Fibroblast of lung (primary cell): ENCODE results near the gene LAMP5. TPM values are rescaled to one million over a fixed set of nuclear protein-coding genes. Genes with fewer than 3 reads are reported as not detected.

Experiments
- DNase-seq, 2 donors: peaks; one replicate each; pipeline versions ENCODE4 v3.0.0 to v3.0.0-alpha.2; 2010; ENCODE audit warnings: low read depth in 2 of 2
- H2AFZ ChIP-seq: 2 replicates; pipeline ENCODE4 v1.5.1; 2012; ENCODE audit warnings: low read length, control low read depth, inconsistent platforms
- H3K27ac ChIP-seq: 2 replicates; pipeline ENCODE4 v1.5.1; 2011; ENCODE audit warnings: low read length, control low read depth; ENCODE audit not compliant: insufficient read depth
- H3K27me3 ChIP-seq: 2 replicates; pipeline ENCODE4 v1.5.1; 2011; ENCODE audit warnings: mild to moderate bottlenecking, low read length; ENCODE audit not compliant: control insufficient read depth, insufficient read depth
- H3K36me3 ChIP-seq: 2 replicates; pipeline ENCODE4 v1.5.1; 2011; ENCODE audit warnings: low read length; ENCODE audit not compliant: control insufficient read depth, insufficient read depth
- H3K4me1 ChIP-seq: 2 replicates; pipeline ENCODE4 v1.5.1; 2011; ENCODE audit warnings: low read length; ENCODE audit not compliant: control insufficient read depth, insufficient read depth; ENCODE audit errors: extremely low read depth
- H3K4me2 ChIP-seq: 2 replicates; pipeline ENCODE4 v1.5.1; 2011; ENCODE audit warnings: low read length, control low read depth; ENCODE audit not compliant: insufficient read depth; ENCODE audit errors: extremely low read depth
- H3K4me3 ChIP-seq, 4 experiments: fragments of 200-600 bp in 1 of 4; sonication (generic) in 1 of 4; replicated peaks in 1 of 4; 2 replicates each; pipeline ENCODE4 v1.5.1; 2011 to 2016; ENCODE audit warnings: low read length in 4 of 4, low read depth in 3 of 4, mild to moderate bottlenecking in 3 of 4, control low read depth in 2 of 4, inconsistent platforms in 1 of 4, mixed read lengths in 1 of 4; ENCODE audit not compliant: insufficient read depth in 1 of 4; ENCODE audit errors: control extremely low read depth in 1 of 4
- H3K79me2 ChIP-seq: 2 replicates; pipeline ENCODE4 v1.5.1; 2012; ENCODE audit warnings: mild to moderate bottlenecking, low read length, inconsistent platforms; ENCODE audit not compliant: control insufficient read depth, insufficient read depth
- H3K9ac ChIP-seq: 2 replicates; pipeline ENCODE4 v1.5.1; 2011; ENCODE audit warnings: mild to moderate bottlenecking, low read length, control low read depth; ENCODE audit not compliant: insufficient read depth
- H3K9me3 ChIP-seq: 2 replicates; pipeline ENCODE4 v1.5.1; 2012; ENCODE audit warnings: low read depth, low read length; ENCODE audit not compliant: control insufficient read depth, insufficient read depth
- H4K20me1 ChIP-seq: 2 replicates; pipeline ENCODE4 v1.5.1; 2011; ENCODE audit warnings: low read length; ENCODE audit not compliant: control insufficient read depth, insufficient read depth; ENCODE audit errors: extremely low read depth
- EZH2 ChIP-seq: IDR thresholded peaks from 2 replicates; pipeline ENCODE4 v1.5.1; 2012; ENCODE audit warnings: low read length, control low read depth, mild to moderate bottlenecking; ENCODE audit errors: missing control alignments
- polyA plus RNA-seq, 2 donors: library from polyadenylated mRNA; depleted of rRNA in 1 of 2; stranded (reverse) in 1 of 2; unstranded in 1 of 2; fragments of >200 nt; gene quantifications; 2 replicates each; pipeline ENCODE4 v1.2.1, GENCODE V29; 2011 to 2012; ENCODE audit warnings: missing spikeins in 1 of 2
- total RNA-seq: library from RNA; depleted of rRNA; stranded (reverse); fragments of >200 nt; gene quantifications from 2 replicates; pipeline ENCODE4 v1.2.1, GENCODE V29; 2014
- TF ChIP-seq, protein P1 (sequence below), 2 donors: IDR thresholded peaks in 1 of 2; conservative IDR thresholded peaks in 1 of 2; 1 replicate in 1 of 2; 2 replicates in 1 of 2; pipeline ENCODE4 v1.5.1; 2011 to 2012; ENCODE audit warnings: low read length in 2 of 2, control low read depth in 1 of 2, inconsistent platforms in 1 of 2, low read depth in 1 of 2, mild to moderate bottlenecking in 1 of 2

The LAMP5 gene
- total and polyA plus RNA-seq, 2 donors (not counting 1 experiment from before 2014, with no cell fraction given) = 0.92 to 2.1 TPM

DNA sequence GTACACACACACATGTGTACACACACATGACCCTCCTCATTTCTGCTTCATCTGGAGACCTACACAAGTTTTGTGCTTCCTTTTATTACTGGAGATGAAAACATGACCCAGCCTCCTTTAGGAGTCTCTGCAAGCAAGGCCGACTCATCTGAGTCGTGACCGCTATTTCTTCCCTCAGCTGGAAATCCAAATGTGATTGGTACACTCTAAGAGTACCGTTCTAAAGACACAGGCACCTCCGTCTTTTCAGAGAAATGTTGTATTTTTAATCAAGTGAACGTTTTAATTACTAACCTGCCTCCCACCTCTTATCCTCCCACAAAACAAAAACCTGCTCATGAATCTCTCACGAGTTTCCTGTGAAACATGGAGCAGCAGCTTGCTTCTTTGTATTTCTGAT lies 63.0 kb downstream of the LAMP5 start:
- H3K27me3 ChIP-seq = peaks cover 7% of the 10 kb centered on the region
- H3K9ac ChIP-seq = no peak overlapping the region
- no peak overlapping the region for H3K4me2 ChIP-seq
- no peak overlapping the region for H3K4me3 ChIP-seq
- no peaks in the 10 kb centered on the region for H3K4me1 ChIP-seq
- H3K79me2 ChIP-seq = no peaks in the 10 kb centered on the region
- H3K9me3 ChIP-seq = no peaks in the 10 kb centered on the region
- no peaks in the 10 kb centered on the region for H4K20me1 ChIP-seq
- TF ChIP-seq, protein P1, sequence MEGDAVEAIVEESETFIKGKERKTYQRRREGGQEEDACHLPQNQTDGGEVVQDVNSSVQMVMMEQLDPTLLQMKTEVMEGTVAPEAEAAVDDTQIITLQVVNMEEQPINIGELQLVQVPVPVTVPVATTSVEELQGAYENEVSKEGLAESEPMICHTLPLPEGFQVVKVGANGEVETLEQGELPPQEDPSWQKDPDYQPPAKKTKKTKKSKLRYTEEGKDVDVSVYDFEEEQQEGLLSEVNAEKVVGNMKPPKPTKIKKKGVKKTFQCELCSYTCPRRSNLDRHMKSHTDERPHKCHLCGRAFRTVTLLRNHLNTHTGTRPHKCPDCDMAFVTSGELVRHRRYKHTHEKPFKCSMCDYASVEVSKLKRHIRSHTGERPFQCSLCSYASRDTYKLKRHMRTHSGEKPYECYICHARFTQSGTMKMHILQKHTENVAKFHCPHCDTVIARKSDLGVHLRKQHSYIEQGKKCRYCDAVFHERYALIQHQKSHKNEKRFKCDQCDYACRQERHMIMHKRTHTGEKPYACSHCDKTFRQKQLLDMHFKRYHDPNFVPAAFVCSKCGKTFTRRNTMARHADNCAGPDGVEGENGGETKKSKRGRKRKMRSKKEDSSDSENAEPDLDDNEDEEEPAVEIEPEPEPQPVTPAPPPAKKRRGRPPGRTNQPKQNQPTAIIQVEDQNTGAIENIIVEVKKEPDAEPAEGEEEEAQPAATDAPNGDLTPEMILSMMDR (conservative IDR thresholded peaks at IDR 0.05 in 1 of 2, IDR thresholded peaks at IDR 0.05 in 1 of 2; ENCODE audit: low read depth in 1 of 2, low read length in 2 of 2) = no peak
- no peak for TF ChIP-seq EZH2
- DNase-seq = no peak
- H3K36me3 ChIP-seq = no peaks in the 10 kb centered on the region
- no peak overlapping the region for H2AFZ ChIP-seq
- H3K27ac ChIP-seq = no peak overlapping the region

DNA sequence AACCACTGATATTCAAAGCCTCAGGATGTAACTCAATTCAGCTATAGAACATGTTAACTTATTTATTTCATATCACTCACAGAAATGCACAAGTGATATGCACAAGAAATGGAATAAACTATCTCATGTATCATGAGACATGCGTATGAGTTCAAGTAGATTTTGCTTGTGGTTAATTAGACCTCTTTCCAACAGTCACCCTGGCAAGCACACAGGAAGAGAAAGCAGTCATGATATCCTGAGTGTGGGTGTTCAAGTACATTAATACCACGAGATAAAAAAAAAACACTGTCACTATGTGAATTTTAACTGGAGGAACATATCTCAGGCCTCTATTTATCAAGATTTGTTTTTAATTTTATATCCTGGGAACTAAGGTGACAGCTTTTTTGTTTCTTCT lies 64.2 kb downstream of the LAMP5 start:
- TF ChIP-seq EZH2 = no peak
- TF ChIP-seq, protein P1 (conservative IDR thresholded peaks at IDR 0.05 in 1 of 2, IDR thresholded peaks at IDR 0.05 in 1 of 2; ENCODE audit: low read depth in 1 of 2, low read length in 2 of 2) = no peak
- no peaks in the 10 kb centered on the region for H3K79me2 ChIP-seq
- H3K27ac ChIP-seq = no peak overlapping the region
- H3K36me3 ChIP-seq = no peaks in the 10 kb centered on the region
- no peak overlapping the region for H3K9ac ChIP-seq
- H2AFZ ChIP-seq = no peak overlapping the region
- H3K4me3 ChIP-seq = no peak overlapping the region
- H3K4me1 ChIP-seq = no peaks in the 10 kb centered on the region
- H3K4me2 ChIP-seq = no peak overlapping the region
- no peaks in the 10 kb centered on the region for H3K9me3 ChIP-seq
- H4K20me1 ChIP-seq = no peaks in the 10 kb centered on the region
- peaks cover 7% of the 10 kb centered on the region for H3K27me3 ChIP-seq
- DNase-seq = peak in 1 of 2 donors; percentile 10
